Measurements from ENCODE around the gene PRM3.
A peak's percentile ranks its signal among the peaks of the same experiment; 100 is the strongest.

Gene PRM3

DNA sequence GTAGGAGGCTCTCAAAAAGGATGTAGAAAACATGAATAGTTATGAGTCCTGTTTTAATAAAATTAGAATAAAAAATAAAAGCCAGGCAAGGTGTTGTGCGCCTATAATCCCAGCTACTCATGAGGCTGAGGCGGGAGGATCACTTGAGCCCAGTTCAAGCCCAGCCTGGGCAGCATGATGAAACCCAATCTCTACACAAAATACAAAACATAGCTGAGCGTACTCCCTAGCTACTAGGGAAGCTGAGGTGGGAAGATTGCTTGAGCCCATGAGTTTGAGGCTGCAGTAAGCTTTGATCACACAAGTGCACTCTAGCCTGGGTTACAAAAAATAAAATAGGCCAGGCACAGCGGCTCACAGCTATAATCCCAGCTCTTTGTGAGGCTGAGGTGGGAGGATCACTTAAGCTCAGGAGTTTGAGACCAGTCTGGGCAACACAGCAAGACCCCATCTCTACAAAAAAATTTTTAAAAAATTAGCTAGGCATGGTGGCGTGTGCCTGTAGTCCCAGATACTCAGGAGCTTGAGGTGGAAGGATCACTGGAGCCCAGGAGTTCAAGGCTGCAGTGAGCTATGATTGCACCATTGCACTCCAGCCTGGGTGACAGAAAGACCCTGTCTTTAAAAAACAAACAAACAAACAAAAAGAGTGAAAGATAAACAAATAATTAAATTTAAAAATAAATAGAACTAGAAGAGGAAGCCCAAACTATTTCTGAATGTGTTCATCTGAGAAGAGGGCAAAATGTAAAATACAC lies 24.9 kb upstream of the PRM3 start:
- DNase-seq (ENCODE audit: low read depth): no peak
- no peak overlapping the region for H3K4me3 ChIP-seq (ENCODE audit: low read length)
- TF ChIP-seq, protein P1, sequence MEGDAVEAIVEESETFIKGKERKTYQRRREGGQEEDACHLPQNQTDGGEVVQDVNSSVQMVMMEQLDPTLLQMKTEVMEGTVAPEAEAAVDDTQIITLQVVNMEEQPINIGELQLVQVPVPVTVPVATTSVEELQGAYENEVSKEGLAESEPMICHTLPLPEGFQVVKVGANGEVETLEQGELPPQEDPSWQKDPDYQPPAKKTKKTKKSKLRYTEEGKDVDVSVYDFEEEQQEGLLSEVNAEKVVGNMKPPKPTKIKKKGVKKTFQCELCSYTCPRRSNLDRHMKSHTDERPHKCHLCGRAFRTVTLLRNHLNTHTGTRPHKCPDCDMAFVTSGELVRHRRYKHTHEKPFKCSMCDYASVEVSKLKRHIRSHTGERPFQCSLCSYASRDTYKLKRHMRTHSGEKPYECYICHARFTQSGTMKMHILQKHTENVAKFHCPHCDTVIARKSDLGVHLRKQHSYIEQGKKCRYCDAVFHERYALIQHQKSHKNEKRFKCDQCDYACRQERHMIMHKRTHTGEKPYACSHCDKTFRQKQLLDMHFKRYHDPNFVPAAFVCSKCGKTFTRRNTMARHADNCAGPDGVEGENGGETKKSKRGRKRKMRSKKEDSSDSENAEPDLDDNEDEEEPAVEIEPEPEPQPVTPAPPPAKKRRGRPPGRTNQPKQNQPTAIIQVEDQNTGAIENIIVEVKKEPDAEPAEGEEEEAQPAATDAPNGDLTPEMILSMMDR (conservative IDR thresholded peaks at IDR 0.05; ENCODE audit: low read length): no peak

DNA sequence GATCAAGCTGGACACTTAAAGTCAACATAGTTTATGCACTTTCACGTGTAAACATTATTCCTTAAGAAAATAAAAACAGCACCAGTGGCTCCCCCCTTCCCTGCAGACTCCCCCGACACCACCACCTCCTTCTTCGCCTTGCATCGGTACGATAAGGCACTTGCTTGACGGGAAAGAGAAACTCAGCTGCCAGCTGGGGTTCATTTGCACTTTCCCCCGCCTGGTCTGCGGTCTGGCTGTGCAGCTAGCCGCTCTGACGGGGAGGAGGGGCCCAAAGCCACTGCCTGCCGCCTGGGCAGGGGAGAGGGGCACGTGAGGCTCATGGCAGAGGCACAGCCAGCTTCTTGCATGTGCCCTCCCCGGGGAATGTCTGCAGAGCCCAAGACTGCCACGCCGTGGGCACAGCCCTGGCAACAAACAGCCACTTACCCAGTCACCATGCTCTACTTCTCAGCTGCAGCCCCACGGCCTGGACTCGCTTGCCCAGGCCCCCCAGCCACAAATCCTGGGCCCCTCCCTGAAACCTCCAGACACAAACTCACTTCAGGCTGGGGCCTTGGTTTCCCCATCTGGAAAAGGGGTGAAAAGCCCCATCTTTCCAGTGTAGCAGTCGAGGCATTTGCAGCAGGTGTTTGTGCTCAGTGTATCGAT lies 24.2 kb upstream of the PRM3 start:
- TF ChIP-seq, protein P1 (conservative IDR thresholded peaks at IDR 0.05; ENCODE audit: low read length): no peak
- peak overlapping the region; percentile 17 for H3K4me3 ChIP-seq (ENCODE audit: low read length)
- peak; percentile 68 for DNase-seq (ENCODE audit: low read depth)

DNA sequence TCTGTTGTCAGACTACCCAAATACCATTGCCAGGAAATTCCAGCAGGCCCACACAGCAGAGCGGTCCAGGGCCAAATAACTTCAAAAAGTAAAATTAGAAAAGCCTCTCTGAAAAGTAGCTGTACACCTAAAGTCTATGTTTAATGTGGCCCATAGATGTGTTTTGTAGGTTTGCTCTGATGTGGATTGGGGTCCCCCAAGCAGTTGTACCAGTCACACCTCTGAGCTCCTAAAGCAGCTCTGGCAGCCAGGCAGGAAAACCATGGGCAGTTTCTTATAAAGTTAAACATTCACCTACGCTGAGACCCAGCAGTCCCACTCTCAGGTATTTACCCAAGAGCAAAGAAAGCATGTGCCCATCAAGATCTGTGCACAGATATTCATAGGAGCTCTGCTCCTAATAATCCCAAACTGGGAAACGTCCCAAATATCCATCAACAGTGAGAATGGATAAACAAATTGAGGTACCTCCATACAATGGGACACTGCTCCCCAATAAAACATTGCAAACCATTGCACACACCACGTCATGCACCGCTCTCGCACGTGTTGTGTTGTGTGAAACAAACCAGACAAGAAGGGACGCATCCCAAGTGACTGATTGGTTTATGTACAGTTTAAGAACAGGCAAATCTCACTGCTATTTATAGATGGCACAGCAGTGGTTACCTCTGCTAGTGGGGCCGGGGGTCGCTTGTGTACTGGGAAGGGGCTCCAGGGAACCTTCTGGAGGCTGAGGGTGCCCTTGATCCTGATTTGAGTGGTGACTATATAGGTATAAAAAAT lies 23.5 kb upstream of the PRM3 start:
- TF ChIP-seq, protein P1 (conservative IDR thresholded peaks at IDR 0.05; ENCODE audit: low read length): no peak
- no peak for DNase-seq (ENCODE audit: low read depth)
- H3K4me3 ChIP-seq (ENCODE audit: low read length): no peak overlapping the region; the same call in 1 of the 2 replicates

DNA sequence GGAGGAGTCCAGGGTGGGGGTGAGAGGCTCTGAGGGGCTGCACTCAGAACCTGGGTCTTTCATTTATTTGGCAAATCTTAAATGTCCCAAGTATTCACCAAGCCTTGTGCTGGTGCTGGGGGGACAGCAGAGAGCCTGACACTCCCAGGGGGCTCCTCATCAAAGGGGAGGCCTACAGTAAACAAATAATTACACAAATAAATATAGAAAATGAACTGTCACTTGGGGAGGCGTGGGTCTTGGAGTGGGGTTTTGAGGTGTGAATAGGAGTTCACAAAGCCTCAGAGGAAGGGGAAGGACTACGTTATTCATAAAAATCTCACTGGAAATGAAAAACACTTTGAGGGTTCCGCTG lies 22.9 kb upstream of the PRM3 start:
- TF ChIP-seq, protein P1 (conservative IDR thresholded peaks at IDR 0.05; ENCODE audit: low read length): no peak
- DNase-seq (ENCODE audit: low read depth): no peak
- H3K4me3 ChIP-seq (ENCODE audit: low read length): no peak overlapping the region

DNA sequence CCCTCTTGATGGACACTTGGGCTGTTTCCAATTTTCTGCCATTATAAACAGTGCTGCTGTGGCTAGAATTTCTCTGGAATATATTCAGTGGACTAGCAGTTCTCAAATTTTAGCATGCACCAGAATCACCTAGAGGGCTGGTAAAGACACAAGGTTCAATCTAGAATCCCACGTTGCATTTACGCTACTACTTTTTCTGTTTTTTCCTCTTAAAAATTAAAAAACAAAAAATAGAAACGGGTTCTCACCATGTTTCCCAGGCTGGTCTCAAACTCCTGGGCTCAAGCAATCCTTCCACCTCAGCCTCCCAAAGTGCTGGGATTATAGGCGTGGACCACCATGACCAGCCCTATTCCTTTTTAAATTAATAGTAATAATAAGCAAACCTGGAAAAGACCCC lies 22.2 kb upstream of the PRM3 start:
- DNase-seq (ENCODE audit: low read depth): no peak
- no peak overlapping the region for H3K4me3 ChIP-seq (ENCODE audit: low read length)
- TF ChIP-seq, protein P1 (conservative IDR thresholded peaks at IDR 0.05; ENCODE audit: low read length): no peak

DNA sequence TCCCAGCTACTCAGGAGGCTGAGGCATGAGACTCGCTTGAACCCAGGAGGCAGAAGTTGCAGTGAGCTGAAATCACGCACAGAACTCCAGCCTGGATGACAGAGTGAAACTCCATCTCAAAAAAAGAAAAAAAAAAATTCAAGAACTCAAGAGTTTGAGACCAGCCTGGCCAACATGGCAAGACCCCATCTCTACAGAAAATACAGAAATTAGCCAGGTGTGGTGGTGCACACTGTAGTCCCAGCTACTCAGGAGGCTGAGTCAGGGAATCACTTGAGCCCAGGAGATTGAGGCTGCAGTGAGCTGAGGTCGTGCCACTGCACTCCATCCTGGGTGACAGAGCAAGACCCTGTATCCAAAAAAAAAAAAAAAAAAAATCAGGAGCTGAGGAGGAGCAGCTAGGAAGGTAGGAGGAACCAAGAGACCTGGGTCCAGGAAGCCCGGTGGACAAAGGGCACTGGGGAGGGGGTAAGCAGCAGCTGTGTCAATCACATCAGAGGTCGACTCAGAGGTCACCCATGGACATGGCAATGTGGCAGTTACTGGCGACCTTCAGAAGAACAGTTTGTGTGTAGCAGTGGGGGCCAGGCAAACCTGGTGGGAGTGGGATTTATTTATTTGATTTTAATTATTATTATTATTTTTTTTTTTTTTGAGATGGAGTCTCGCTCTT lies 18.8 kb upstream of the PRM3 start:
- TF ChIP-seq, protein P1 (conservative IDR thresholded peaks at IDR 0.05; ENCODE audit: low read length): no peak

More for the DNA sequence above, 18.8 kb upstream of the PRM3 start:
- DNase-seq (ENCODE audit: low read depth): no peak
- no peak overlapping the region for H3K4me3 ChIP-seq (ENCODE audit: low read length)
